Body of pancreas (tissue), 4 donors: Measurements from ENCODE around the gene GDPD3. TPM values are rescaled to one million over a fixed set of nuclear protein-coding genes. Genes with fewer than 3 reads are reported as not detected.

Source experiments
- ATAC-seq: fragments of 150-250 bp; one replicate; pipeline ENCODE4 v1.9.1; 2016
- DNase-seq, 4 donors: peaks; one replicate each; pipeline ENCODE4 v3.0.0-alpha.2; 2019
- H3K27ac ChIP-seq, 4 donors: fragments of 200-600 bp; sonication (generic); 1 replicate in 3 of 4; 2 replicates in 1 of 4; pipeline versions ENCODE4 v1.5.1 to v1.6.1; 2016 to 2019; ENCODE audit warnings: mild to moderate bottlenecking in 1 of 4, mixed read lengths in 1 of 4, moderate library complexity in 1 of 4
- H3K27me3 ChIP-seq, 2 donors: fragments of 200-600 bp; sonication (generic); one replicate each; pipeline ENCODE4 v1.6.0; 2016; ENCODE audit warnings: mild to moderate bottlenecking in 1 of 2
- H3K36me3 ChIP-seq, 2 donors: fragments of 200-600 bp; sonication (generic); replicated peaks in 1 of 2; 2 replicates each; pipeline ENCODE4 v1.5.1; 2016; ENCODE audit warnings: low read depth in 2 of 2; ENCODE audit not compliant: insufficient read depth in 1 of 2
- H3K4me1 ChIP-seq: fragments of 200-600 bp; sonication (generic); one replicate; pipeline ENCODE4 v1.6.0; 2016
- H3K4me3 ChIP-seq, 2 donors: fragments of 200-600 bp; sonication (generic); 1 replicate in 1 of 2; 2 replicates in 1 of 2; pipeline ENCODE4 v1.5.1; 2016 to 2019
- H3K9me3 ChIP-seq, 3 donors: fragments of 200-600 bp; sonication (generic); 1 replicate in 2 of 3; 2 replicates in 1 of 3; pipeline ENCODE4 v1.5.1; 2016
- POLR2A ChIP-seq, 3 donors: fragments of 450-650 bp; IDR thresholded peaks; one replicate each; pipeline ENCODE4 v1.6.1; 2016; ENCODE audit warnings: antibody characterized with exemption in 3 of 3, mild to moderate bottlenecking in 2 of 3
- WGBS, 2 donors: methylation state at CpG; one replicate each; pipeline ENCODE4 v1.1.5; 2017; 5-methylcytosine and 5-hydroxymethylcytosine counted together
- intact Hi-C: fragments of 100-400 bp; cut with DNase I; formaldehyde crosslinking; loops from one replicate; pipeline ENCODE4 v1.15.1; 2023
- total RNA-seq, 2 donors: library from RNA; depleted of rRNA; stranded (reverse); fragments of >200 nt; gene quantifications; one replicate each; pipeline ENCODE4 v1.1.0, GENCODE V29; 2016
- TF ChIP-seq, protein P1 (sequence below), 7 experiments: fragments of 450-650 bp in 4 of 7; fragments of 200-600 bp in 3 of 7; sonication (generic) in 3 of 7; IDR thresholded peaks; one replicate each; pipeline ENCODE4 v1.5.1; 2016 to 2019; ENCODE audit warnings: antibody characterized with exemption in 7 of 7

Gene GDPD3
- total RNA-seq, 2 donors from 2014 or later: 1.8 TPM; not detected in 1

DNA sequence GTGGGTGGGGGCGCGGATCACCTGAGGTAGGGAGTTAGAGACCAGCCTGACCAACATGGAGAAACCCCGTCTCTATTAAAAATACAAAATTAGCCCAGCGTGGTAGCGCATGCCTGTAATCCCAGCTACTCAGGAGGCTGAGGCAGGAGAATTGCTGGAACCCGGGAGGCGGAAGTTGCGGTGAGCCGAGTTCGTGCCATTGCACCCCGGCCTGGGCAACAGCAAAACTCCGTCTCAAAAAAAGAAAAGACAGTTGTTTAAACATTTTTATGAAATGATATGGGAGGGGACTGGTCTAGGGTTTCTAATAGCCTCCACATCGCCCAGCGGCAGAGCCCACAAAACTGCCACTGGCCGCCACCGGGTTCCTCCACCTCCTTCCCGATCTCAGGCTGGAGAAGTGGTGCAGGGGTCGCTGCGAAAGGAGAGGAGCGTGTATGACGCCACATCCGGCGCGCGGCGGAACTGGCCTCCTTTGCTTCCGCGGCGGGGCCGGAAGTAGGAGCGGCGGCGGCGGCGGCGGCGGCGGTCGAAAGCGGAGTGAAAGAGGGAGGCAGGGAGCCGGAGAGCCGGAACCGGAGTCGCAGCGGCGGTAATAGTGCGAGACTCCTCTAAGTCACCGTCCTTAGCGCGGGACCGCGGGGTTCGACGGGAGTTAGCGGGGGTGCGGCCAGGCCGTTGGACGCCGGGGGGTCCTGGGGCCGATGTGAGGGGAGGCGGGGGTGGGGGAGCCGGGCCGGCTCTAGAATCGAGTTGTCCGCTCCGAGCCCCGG is 37.6 kb downstream of the GDPD3 start, which contains the start of gene PPP4C:
Gene PPP4C, plus strand, starts transcription at position 492 of the 773 bp plus-strand sequence. CDS start 384 bp downstream, outside the sequence.
- Histone ChIP-seq H3K36me3 (peaks cover 0 to 3% of the 10 kb centered on the region in 2 donors), H3K4me3 (peak within 1 kb of the TSS; percentile 96 to 99), H3K4me1 (peaks cover 33% of the 10 kb centered on the region), H3K9me3 (no peaks in the 10 kb centered on the region), H3K27ac (peak within 1 kb of the TSS; percentile 82 to 98 (median 89)), H3K27me3 (no peaks in the 10 kb centered on the region)
- TF ChIP-seq, protein P1, sequence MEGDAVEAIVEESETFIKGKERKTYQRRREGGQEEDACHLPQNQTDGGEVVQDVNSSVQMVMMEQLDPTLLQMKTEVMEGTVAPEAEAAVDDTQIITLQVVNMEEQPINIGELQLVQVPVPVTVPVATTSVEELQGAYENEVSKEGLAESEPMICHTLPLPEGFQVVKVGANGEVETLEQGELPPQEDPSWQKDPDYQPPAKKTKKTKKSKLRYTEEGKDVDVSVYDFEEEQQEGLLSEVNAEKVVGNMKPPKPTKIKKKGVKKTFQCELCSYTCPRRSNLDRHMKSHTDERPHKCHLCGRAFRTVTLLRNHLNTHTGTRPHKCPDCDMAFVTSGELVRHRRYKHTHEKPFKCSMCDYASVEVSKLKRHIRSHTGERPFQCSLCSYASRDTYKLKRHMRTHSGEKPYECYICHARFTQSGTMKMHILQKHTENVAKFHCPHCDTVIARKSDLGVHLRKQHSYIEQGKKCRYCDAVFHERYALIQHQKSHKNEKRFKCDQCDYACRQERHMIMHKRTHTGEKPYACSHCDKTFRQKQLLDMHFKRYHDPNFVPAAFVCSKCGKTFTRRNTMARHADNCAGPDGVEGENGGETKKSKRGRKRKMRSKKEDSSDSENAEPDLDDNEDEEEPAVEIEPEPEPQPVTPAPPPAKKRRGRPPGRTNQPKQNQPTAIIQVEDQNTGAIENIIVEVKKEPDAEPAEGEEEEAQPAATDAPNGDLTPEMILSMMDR (IDR thresholded peaks at IDR 0.05): peak in 2 of 7 experiments; percentile 10 to 11
- TF ChIP-seq POLR2A (IDR thresholded peaks at IDR 0.05): peak; percentile 61 to 90 (median 89)
- DNase-seq: peak; percentile 90 to 93 (median 92)
- peak; percentile 95 for ATAC-seq
- intact Hi-C loops: no loop called here
- 1 to 6% methylated on average over 23 to 64 of the region's 67 CpGs for WGBS, 2 donors

GRCh38 chr16:30070490-30070889 is 42.8 kb downstream of the GDPD3 start:
- intact Hi-C loops: no loop called here
- TF ChIP-seq, protein P1 (IDR thresholded peaks at IDR 0.05): no peak
- no peak for TF ChIP-seq POLR2A (IDR thresholded peaks at IDR 0.05)
- no peak overlapping the region for H3K4me3 ChIP-seq
- H3K27me3 ChIP-seq: no peaks in the 10 kb centered on the region
- H3K36me3 ChIP-seq: peaks cover 10 to 24% of the 10 kb centered on the region in 2 donors
- DNase-seq: no peak
- H3K4me1 ChIP-seq: peaks cover 36% of the 10 kb centered on the region
- H3K9me3 ChIP-seq: no peaks in the 10 kb centered on the region
- H3K27ac ChIP-seq: no peak overlapping the region
- no peak for ATAC-seq

DNA sequence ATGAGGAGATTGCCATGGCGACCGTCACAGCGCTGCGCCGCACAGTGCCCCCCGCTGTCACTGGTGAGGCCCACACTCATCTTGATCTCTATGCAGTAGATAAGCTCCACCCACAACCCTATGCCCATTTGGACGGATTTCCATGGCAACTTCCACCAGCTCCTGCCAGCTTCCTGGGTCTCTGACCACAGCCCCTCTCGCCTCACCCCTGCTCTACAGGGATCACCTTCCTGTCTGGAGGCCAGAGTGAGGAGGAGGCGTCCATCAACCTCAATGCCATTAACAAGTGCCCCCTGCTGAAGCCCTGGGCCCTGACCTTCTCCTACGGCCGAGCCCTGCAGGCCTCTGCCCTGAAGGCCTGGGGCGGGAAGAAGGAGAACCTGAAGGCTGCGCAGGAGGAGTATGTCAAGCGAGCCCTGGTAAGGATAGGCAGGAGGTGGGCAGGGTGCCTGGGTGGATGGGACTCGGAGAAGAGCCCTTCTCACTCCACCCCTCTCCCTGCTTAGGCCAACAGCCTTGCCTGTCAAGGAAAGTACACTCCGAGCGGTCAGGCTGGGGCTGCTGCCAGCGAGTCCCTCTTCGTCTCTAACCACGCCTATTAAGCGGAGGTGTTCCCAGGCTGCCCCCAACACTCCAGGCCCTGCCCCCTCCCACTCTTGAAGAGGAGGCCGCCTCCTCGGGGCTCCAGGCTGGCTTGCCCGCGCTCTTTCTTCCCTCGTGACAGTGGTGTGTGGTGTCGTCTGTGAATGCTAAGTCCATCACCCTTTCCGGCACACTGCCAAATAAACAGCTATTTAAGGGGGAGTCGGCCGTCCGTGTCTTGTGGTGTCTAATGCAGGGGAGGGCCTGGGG is 43.5 kb downstream of the GDPD3 start:
- Histone ChIP-seq H3K4me1 (peaks cover 31% of the 10 kb centered on the region), H3K4me3 (no peak overlapping the region), H3K27me3 (no peaks in the 10 kb centered on the region), H3K36me3 (peaks cover 10 to 24% of the 10 kb centered on the region in 2 donors), H3K9me3 (no peaks in the 10 kb centered on the region), H3K27ac (no peak overlapping the region)
- ATAC-seq (no peak), DNase-seq (no peak)
- TF ChIP-seq, protein P1 (IDR thresholded peaks at IDR 0.05): no peak
- TF ChIP-seq POLR2A (IDR thresholded peaks at IDR 0.05): no peak
- intact Hi-C loops: no loop called here
- WGBS, 2 donors: 74 to 83% methylated on average over 21 to 31 of the region's 31 CpGs

GRCh38 chr16:30068750-30069610 is 44.4 kb downstream of the GDPD3 start:
- TF ChIP-seq POLR2A (IDR thresholded peaks at IDR 0.05): no peak
- TF ChIP-seq, protein P1 (IDR thresholded peaks at IDR 0.05): peak in 4 of 7 experiments; percentile 35 to 41 (median 39)
- intact Hi-C loops: no loop called here
- Histone ChIP-seq H3K27ac (no peak overlapping the region), H3K27me3 (no peaks in the 10 kb centered on the region), H3K4me3 (no peak overlapping the region), H3K4me1 (peaks cover 36% of the 10 kb centered on the region), H3K9me3 (no peaks in the 10 kb centered on the region), H3K36me3 (peaks cover 10 to 24% of the 10 kb centered on the region in 2 donors)
- ATAC-seq (no peak), DNase-seq (peak in 2 of 4 donors; percentile 23 to 32)
- 80 to 88% methylated on average over 5 to 17 of the region's 17 CpGs for WGBS, 2 donors
